Kidney capillary endothelial cell (primary cell): ENCODE measurements around the gene NPVF.

Experiments used
- DNase-seq: peaks from one replicate; pipeline ENCODE4 v3.0.0-alpha.2; 2018; ENCODE audit warnings: low spot score

NPVF gene

GRCh38 chr7:25234336-25234735, 6.0 kb upstream of the NPVF start:
- DNase-seq, result no peak

GRCh38 chr7:25223206-25223605, 5.1 kb downstream of the NPVF start:
- no peak for DNase-seq

GRCh38 chr7:25222666-25223065, 5.6 kb downstream of the NPVF start:
- DNase-seq, result no peak

- no peak for DNase-seq
These were observed 7.3 kb downstream of the NPVF start for GRCh38 chr7:25221009-25221408.

- no peak for DNase-seq
These were observed 10.1 kb downstream of the NPVF start for GRCh38 chr7:25218191-25218590.

GRCh38 chr7:25216837-25217236, 11.4 kb downstream of the NPVF start:
- peak; percentile 64 for DNase-seq

GRCh38 chr7:25215694-25216335, 12.5 kb downstream of the NPVF start:
- DNase-seq, result no peak

GRCh38 chr7:25208525-25209221, 19.6 kb downstream of the NPVF start:
- DNase-seq, result no peak

GRCh38 chr7:25207887-25208286, 20.4 kb downstream of the NPVF start:
- DNase-seq, result no peak

- no peak for DNase-seq
These were observed 21.5 kb downstream of the NPVF start for GRCh38 chr7:25206765-25207164.

GRCh38 chr7:25196132-25196896, 32.0 kb downstream of the NPVF start:
- DNase-seq, result no peak

GRCh38 chr7:25194036-25194435, 34.2 kb downstream of the NPVF start:
- no peak for DNase-seq

GRCh38 chr7:25192043-25192442, 36.2 kb downstream of the NPVF start:
- DNase-seq, result no peak

- no peak for DNase-seq
These were observed 39.1 kb downstream of the NPVF start for GRCh38 chr7:25189197-25189596.

GRCh38 chr7:25187932-25188331, 40.4 kb downstream of the NPVF start:
- DNase-seq, result no peak

- DNase-seq, result no peak
These were observed 41.9 kb downstream of the NPVF start for GRCh38 chr7:25186436-25186835.

- no peak for DNase-seq
These were observed 46.8 kb downstream of the NPVF start for GRCh38 chr7:25181532-25181931.

- DNase-seq, result no peak
These were observed 47.3 kb downstream of the NPVF start for GRCh38 chr7:25180946-25181345.

- DNase-seq, result no peak
These were observed 47.7 kb downstream of the NPVF start for GRCh38 chr7:25180592-25180923.

GRCh38 chr7:25179771-25180591, 48.3 kb downstream of the NPVF start:
- peak; percentile 84 for DNase-seq

GRCh38 chr7:25179325-25179724, 49.0 kb downstream of the NPVF start:
- no peak for DNase-seq
